CD14-positive monocyte (primary cell): ENCODE data around the gene NFIC. TPM values are rescaled to one million over a fixed set of nuclear protein-coding genes. Genes with fewer than 3 reads are reported as not detected.

ENCODE experiments used
- DNase-seq, 3 donors: peaks; one replicate each; pipeline ENCODE4 v3.0.0-alpha.2; 2011 to 2022
- H2AFZ ChIP-seq: 2 replicates; pipeline ENCODE4 v1.6.0; 2012; ENCODE audit warnings: mild to moderate bottlenecking, low read depth, low read length, inconsistent platforms; ENCODE audit not compliant: insufficient read depth, poor library complexity, severe bottlenecking
- H3K27ac ChIP-seq, 2 donors: 1 replicate in 1 of 2; 2 replicates in 1 of 2; pipeline ENCODE4 v1.5.1; 2012 to 2013; ENCODE audit warnings: low read length in 2 of 2, control low read depth in 1 of 2, inconsistent platforms in 1 of 2, low read depth in 1 of 2, mild to moderate bottlenecking in 1 of 2
- H3K27me3 ChIP-seq, 2 donors: one replicate each; pipeline versions ENCODE4 v1.6.0 to v1.6.1; 2011 to 2013; ENCODE audit warnings: low read length in 2 of 2; ENCODE audit not compliant: control insufficient read depth in 2 of 2, insufficient read depth in 2 of 2
- H3K36me3 ChIP-seq, 2 donors: replicated peaks in 1 of 2; 1 replicate in 1 of 2; 2 replicates in 1 of 2; pipeline versions ENCODE4 v1.5.1 to v1.6.1; 2012 to 2013; ENCODE audit warnings: low read length in 2 of 2, control low read depth in 1 of 2, inconsistent platforms in 1 of 2, mild to moderate bottlenecking in 1 of 2; ENCODE audit not compliant: insufficient read depth in 2 of 2, control insufficient read depth in 1 of 2
- H3K4me1 ChIP-seq, 2 donors: 1 replicate in 1 of 2; 2 replicates in 1 of 2; pipeline versions ENCODE4 v1.5.1 to v1.6.1; 2012 to 2013; ENCODE audit warnings: low read length in 2 of 2, control low read depth in 1 of 2, inconsistent platforms in 1 of 2, mild to moderate bottlenecking in 1 of 2, moderate library complexity in 1 of 2; ENCODE audit not compliant: insufficient read depth in 2 of 2, control insufficient read depth in 1 of 2
- H3K4me2 ChIP-seq: replicated peaks from 2 replicates; pipeline ENCODE3; 2012; ENCODE audit warnings: low read length, moderate library complexity, mild to moderate bottlenecking; ENCODE audit not compliant: poor library complexity, severe bottlenecking; ENCODE audit errors: extremely low read depth
- H3K4me3 ChIP-seq, 3 experiments: fragments of 200-600 bp in 1 of 3; sonication (generic) in 1 of 3; replicated peaks in 1 of 3; 1 replicate in 2 of 3; 2 replicates in 1 of 3; pipeline ENCODE4 v1.5.1; 2011 to 2013; ENCODE audit warnings: low read length in 3 of 3, mild to moderate bottlenecking in 3 of 3, control low read depth in 2 of 3, low read depth in 2 of 3, inconsistent platforms in 1 of 3, moderate library complexity in 1 of 3
- H3K79me2 ChIP-seq: 2 replicates; pipeline ENCODE4 v1.6.0; 2012; ENCODE audit warnings: mild to moderate bottlenecking, control low read depth, inconsistent platforms, low read length, moderate library complexity; ENCODE audit not compliant: insufficient read depth
- H3K9ac ChIP-seq: 2 replicates; pipeline ENCODE4 v1.6.0; 2017; ENCODE audit warnings: low read length, mild to moderate bottlenecking; ENCODE audit not compliant: insufficient read depth, poor library complexity, severe bottlenecking
- H3K9me3 ChIP-seq, 2 donors: replicated peaks in 1 of 2; 1 replicate in 1 of 2; 2 replicates in 1 of 2; pipeline versions ENCODE4 v1.5.1 to v1.6.1; 2012 to 2013; ENCODE audit warnings: low read length in 2 of 2, control low read depth in 1 of 2; ENCODE audit not compliant: control insufficient read depth in 1 of 2, insufficient read depth in 1 of 2
- H4K20me1 ChIP-seq: 2 replicates; pipeline ENCODE4 v1.6.0; 2012; ENCODE audit warnings: mild to moderate bottlenecking, low read length, control low read depth, moderate library complexity; ENCODE audit not compliant: insufficient read depth
- H3K27ac Mint-ChIP-seq, 7 donors: one replicate each; pipeline ENCODE4 v1.8.0; 2020; ENCODE audit warnings: mild to moderate bottlenecking in 7 of 7, mixed read lengths in 7 of 7, moderate library complexity in 6 of 7, inconsistent platforms in 2 of 7
- H3K27me3 Mint-ChIP-seq, 3 donors: one replicate each; pipeline ENCODE4 v1.8.0; 2021 to 2022; ENCODE audit warnings: low read depth in 3 of 3, mild to moderate bottlenecking in 3 of 3, mixed read lengths in 3 of 3, moderate library complexity in 3 of 3, inconsistent platforms in 1 of 3
- H3K36me3 Mint-ChIP-seq, 2 donors: one replicate each; pipeline ENCODE4 v1.8.0; 2020; ENCODE audit warnings: mixed read lengths in 2 of 2, inconsistent platforms in 1 of 2, mild to moderate bottlenecking in 1 of 2
- H3K4me1 Mint-ChIP-seq: one replicate; pipeline ENCODE4 v1.8.0; 2020; ENCODE audit warnings: mild to moderate bottlenecking, mixed read lengths
- H3K4me3 Mint-ChIP-seq, 2 donors: one replicate each; pipeline ENCODE4 v1.8.0; 2020; ENCODE audit warnings: mild to moderate bottlenecking in 2 of 2, mixed read lengths in 2 of 2, moderate library complexity in 1 of 2
- H3K9me3 Mint-ChIP-seq, 7 donors: one replicate each; pipeline ENCODE4 v1.8.0; 2020 to 2022; ENCODE audit warnings: mixed read lengths in 7 of 7, mild to moderate bottlenecking in 6 of 7, moderate library complexity in 6 of 7, inconsistent platforms in 2 of 7
- CTCF ChIP-seq: fragments of 200-600 bp; IDR thresholded peaks from one replicate; pipeline ENCODE4 v1.8.0; 2022; ENCODE audit warnings: antibody characterized with exemption, mild to moderate bottlenecking
- WGBS: methylation state at CpG from one replicate; pipeline ENCODE4 v1.1.5; 2013; ENCODE audit warnings: missing lambda C conversion rate; ENCODE audit not compliant: insufficient coverage; 5-methylcytosine and 5-hydroxymethylcytosine counted together
- intact Hi-C, 2 donors: fragments of 100-400 bp; cut with micrococcal nuclease; formaldehyde crosslinking; loops; one replicate each; pipeline versions ENCODE4 v1.15.0 to v1.15.1; 2023
- polyA plus RNA-seq, 3 donors: library from polyadenylated mRNA; depleted of rRNA in 1 of 3; unstranded in 2 of 3; stranded (reverse) in 1 of 3; fragments of 300-500 nt in 2 of 3; fragments of >200 nt in 1 of 3; fragmentation: Illumina TruSeq in 2 of 3; gene quantifications; 1 replicate in 2 of 3; 2 replicates in 1 of 3; pipeline ENCODE4 v1.2.3, GENCODE V29; 2012 to 2021

NFIC gene
- polyA plus RNA-seq, 3 donors = 7.0 to 13.8 (median 11.5) TPM

- Mint-ChIP-seq H3K4me3 (no peak overlapping the region), H3K27ac (peak overlapping the region in 1 of 7 donors; percentile 50), H3K9me3 (no peaks in the 10 kb centered on the region), H3K27me3 (no peaks in the 10 kb centered on the region), H3K4me1 (peaks cover 2% of the 10 kb centered on the region), H3K36me3 (peaks cover 48 to 89% of the 10 kb centered on the region in 2 donors)
- Histone ChIP-seq H3K4me1 (no peaks in the 10 kb centered on the region), H2AFZ (no peak overlapping the region), H3K9me3 (no peaks in the 10 kb centered on the region), H3K9ac (no peak overlapping the region), H3K4me2 (no peak overlapping the region), H3K36me3 (peaks cover 67 to 94% of the 10 kb centered on the region in 2 donors), H3K79me2 (peaks cover 26% of the 10 kb centered on the region), H3K27me3 (no peaks in the 10 kb centered on the region), H3K4me3 (no peak overlapping the region), H4K20me1 (peaks cover 58% of the 10 kb centered on the region), H3K27ac (no peak overlapping the region)
- 97% methylated on average over 20 of the region's 28 CpGs for WGBS
- intact Hi-C loops = no loop called here
- TF ChIP-seq CTCF = no peak
- DNase-seq = no peak
Observed at GRCh38 chr19:3448616-3449334, 82.4 kb downstream of the NFIC start.

GRCh38 chr19:3450796-3451411 lies 84.5 kb downstream of the NFIC start:
- Mint-ChIP-seq H3K4me3 (no peak overlapping the region), H3K4me1 (no peaks in the 10 kb centered on the region), H3K27ac (peak overlapping the region in 6 of 7 donors; percentile 54 to 90 (median 81)), H3K36me3 (peaks cover 48 to 87% of the 10 kb centered on the region in 2 donors), H3K9me3 (no peaks in the 10 kb centered on the region), H3K27me3 (no peaks in the 10 kb centered on the region)
- Histone ChIP-seq H3K36me3 (peaks cover 70 to 94% of the 10 kb centered on the region in 2 donors), H3K4me3 (no peak overlapping the region), H3K79me2 (peaks cover 13% of the 10 kb centered on the region), H3K4me2 (no peak overlapping the region), H3K9me3 (no peaks in the 10 kb centered on the region), H4K20me1 (peaks cover 58% of the 10 kb centered on the region), H3K4me1 (no peaks in the 10 kb centered on the region), H3K9ac (no peak overlapping the region), H3K27ac (peak overlapping the region in 1 of 2 donors; percentile 31), H3K27me3 (no peaks in the 10 kb centered on the region), H2AFZ (no peak overlapping the region)
- no peak for TF ChIP-seq CTCF
- DNase-seq = peak; percentile 22 to 63 (median 40)
- WGBS = 51% methylated on average over 8 of the region's 12 CpGs
- intact Hi-C loops = no loop called here
